SK-N-MC (cell line): ENCODE data around the gene VPS33A.

Experiments used
- EZH2 ChIP-seq: fragments of 200-600 bp; sonication (generic); IDR thresholded peaks from one replicate; pipeline ENCODE4 v1.6.1; 2017; ENCODE audit warnings: antibody characterized with exemption
- FOXP2 ChIP-seq: optimal IDR thresholded peaks from 2 replicates; pipeline ENCODE3; 2011; ENCODE audit warnings: mild to moderate bottlenecking, moderate library complexity; ENCODE audit not compliant: insufficient read depth; ENCODE audit errors: extremely low read length, control extremely low read depth
- POLR2AphosphoS5 ChIP-seq: IDR thresholded peaks from 2 replicates; pipeline ENCODE4 v1.6.1; 2012; ENCODE audit warnings: mild to moderate bottlenecking, low read depth, low read length, borderline replicate concordance

- TF ChIP-seq EZH2 = no peak
- TF ChIP-seq FOXP2 = no peak
- TF ChIP-seq POLR2AphosphoS5 = no peak
These were observed 43.3 kb upstream of the VPS33A start for GRCh38 chr12:122309564-122310121.
